GM23248 (cell line): Measurements from ENCODE around the gene THOC5. TPM values are rescaled to one million over a fixed set of nuclear protein-coding genes. Genes with fewer than 3 reads are reported as not detected.

Experiments
- DNase-seq: peaks from one replicate; pipeline ENCODE4 v3.0.0-alpha.2; 2015
- H2AFZ ChIP-seq: fragments of 200-600 bp; sonication (generic); 2 replicates; pipeline ENCODE4 v1.6.1; 2016; ENCODE audit warnings: antibody characterized with exemption
- H3F3A ChIP-seq: fragments of 200-600 bp; sonication (generic); 2 replicates; pipeline ENCODE4 v1.6.1; 2016; ENCODE audit warnings: mild to moderate bottlenecking, antibody characterized with exemption, mixed run types; ENCODE audit not compliant: insufficient read depth
- H3K27ac ChIP-seq: fragments of 200-600 bp; sonication (generic); 2 replicates; pipeline ENCODE4 v1.5.1; 2016; ENCODE audit warnings: mild to moderate bottlenecking
- H3K27me3 ChIP-seq: fragments of 200-600 bp; sonication (generic); replicated peaks from 2 replicates; pipeline ENCODE4 v1.6.1; 2016; ENCODE audit warnings: mild to moderate bottlenecking; ENCODE audit not compliant: insufficient read depth
- H3K36me3 ChIP-seq: fragments of 200-600 bp; sonication (generic); 2 replicates; pipeline ENCODE4 v1.6.1; 2016; ENCODE audit warnings: low read depth, mild to moderate bottlenecking
- H3K4me1 ChIP-seq: fragments of 200-600 bp; sonication (generic); 2 replicates; pipeline ENCODE4 v1.6.1; 2016; ENCODE audit warnings: mild to moderate bottlenecking; ENCODE audit not compliant: insufficient read depth
- H3K4me2 ChIP-seq: fragments of 200-600 bp; sonication (generic); one replicate; pipeline ENCODE4 v1.6.1; 2016; ENCODE audit warnings: mild to moderate bottlenecking; ENCODE audit not compliant: unreplicated experiment
- H3K4me3 ChIP-seq: fragments of 200-600 bp; sonication (generic); 2 replicates; pipeline ENCODE4 v1.5.1; 2016; ENCODE audit warnings: mild to moderate bottlenecking
- H3K79me2 ChIP-seq: fragments of 200-600 bp; sonication (generic); 2 replicates; pipeline ENCODE4 v1.6.1; 2016; ENCODE audit warnings: mild to moderate bottlenecking; ENCODE audit not compliant: insufficient read depth
- H3K9ac ChIP-seq: fragments of 200-600 bp; sonication (generic); 2 replicates; pipeline ENCODE4 v1.6.1; 2016; ENCODE audit warnings: mild to moderate bottlenecking
- H3K9me2 ChIP-seq: fragments of 200-600 bp; sonication (generic); 2 replicates; pipeline ENCODE4 v1.6.1; 2016; ENCODE audit warnings: mixed run types, mild to moderate bottlenecking, moderate library complexity; ENCODE audit not compliant: insufficient read depth
- H3K9me3 ChIP-seq: fragments of 200-600 bp; sonication (generic); one replicate; pipeline ENCODE4 v1.6.1; 2017; ENCODE audit warnings: low read depth
- H4K20me1 ChIP-seq: fragments of 200-600 bp; sonication (generic); 2 replicates; pipeline ENCODE4 v1.6.0; 2016; ENCODE audit not compliant: insufficient read depth
- EZH2 ChIP-seq: fragments of 200-600 bp; sonication (generic); IDR thresholded peaks from 2 replicates; pipeline ENCODE4 v1.6.1; 2018; ENCODE audit warnings: antibody characterized with exemption, mild to moderate bottlenecking; ENCODE audit not compliant: insufficient read depth, poor library complexity, severe bottlenecking
- EZH2phosphoT487 ChIP-seq: fragments of 200-600 bp; sonication (generic); IDR thresholded peaks from 2 replicates; pipeline ENCODE4 v1.6.1; 2018; ENCODE audit warnings: antibody characterized with exemption, moderate library complexity, mild to moderate bottlenecking, low read depth; ENCODE audit not compliant: insufficient read depth
- WGBS, 2 experiments: methylation state at CpG; one replicate each; pipeline ENCODE4 v1.1.6; 2015 to 2017; ENCODE audit warnings: low lambda C conversion rate in 2 of 2, low coverage in 1 of 2; ENCODE audit errors: missing lambda C conversion rate in 2 of 2; 5-methylcytosine and 5-hydroxymethylcytosine counted together
- in situ Hi-C: fragments of 300-500 bp; cut with MboI; formaldehyde crosslinking; loops from 2 replicates; pipeline ENCODE4 v1.15.0; 2020
- polyA plus RNA-seq: library from polyadenylated mRNA; unstranded; fragments of >200 nt; fragmentation: Nextera tagmentation; extraction: Ambion mirVana; gene quantifications from 2 replicates; pipeline ENCODE4 v1.2.1, GENCODE V29; 2016
- total RNA-seq: library from RNA; depleted of rRNA; stranded (reverse); fragments of >200 nt; shearing (Covaris generic); gene quantifications from 2 replicates; pipeline ENCODE4 v1.2.3, GENCODE V29; 2014

Gene THOC5
- total and polyA plus RNA-seq, 2 experiments from 2014 or later: 46.9 to 61.7 TPM

GRCh38 chr22:29509815-29510214 is 43.7 kb downstream of the THOC5 start:
- Histone ChIP-seq H3K27ac (no peak overlapping the region), H3K9me2 (no peaks in the 10 kb centered on the region), H3K36me3 (peaks cover 36% of the 10 kb centered on the region; the same call in 1 of the 2 replicates), H3K4me2 (no peak overlapping the region), H4K20me1 (no peaks in the 10 kb centered on the region), H3K9me3 (no peaks in the 10 kb centered on the region), H3K27me3 (no peaks in the 10 kb centered on the region), H3K4me3 (no peak overlapping the region), H3K4me1 (no peaks in the 10 kb centered on the region), H2AFZ (no peak overlapping the region), H3K79me2 (no peaks in the 10 kb centered on the region), H3F3A (no peaks in the 10 kb centered on the region), H3K9ac (no peak overlapping the region)
- TF ChIP-seq EZH2phosphoT487: no peak
- no peak for TF ChIP-seq EZH2
- WGBS, 2 experiments: 93 to 95% methylated on average over 1 of the region's 1 CpG
- in situ Hi-C loops: loop anchor here (10.0 kb wide), 1 partner anchor 115 kb away; no protein-coding TSS in a partner anchor
- no peak for DNase-seq

GRCh38 chr22:29509298-29509697 is 44.3 kb downstream of the THOC5 start:
- no peaks in the 10 kb centered on the region for H3K9me3 ChIP-seq
- no peaks in the 10 kb centered on the region for H3K27me3 ChIP-seq
- TF ChIP-seq EZH2 (no peak), EZH2phosphoT487 (no peak)
- no peak overlapping the region for H3K4me3 ChIP-seq
- no peak overlapping the region for H3K27ac ChIP-seq
- peaks cover 36% of the 10 kb centered on the region; the same call in 1 of the 2 replicates for H3K36me3 ChIP-seq
- in situ Hi-C loops: no loop called here
- H3K79me2 ChIP-seq: no peaks in the 10 kb centered on the region
- H4K20me1 ChIP-seq: no peaks in the 10 kb centered on the region
- H3F3A ChIP-seq: no peaks in the 10 kb centered on the region
- DNase-seq: no peak
- no peaks in the 10 kb centered on the region for H3K9me2 ChIP-seq
- no peak overlapping the region for H2AFZ ChIP-seq
- H3K4me1 ChIP-seq: no peaks in the 10 kb centered on the region
- no peak overlapping the region for H3K4me2 ChIP-seq
- no peak overlapping the region for H3K9ac ChIP-seq

GRCh38 chr22:29503811-29504372 is 49.7 kb downstream of the THOC5 start:
- Histone ChIP-seq H3F3A (no peaks in the 10 kb centered on the region), H3K36me3 (peaks cover 21% of the 10 kb centered on the region; the same call in 1 of the 2 replicates), H3K4me1 (no peaks in the 10 kb centered on the region; the same call in 1 of the 2 replicates), H3K9me3 (no peaks in the 10 kb centered on the region), H2AFZ (no peak overlapping the region), H3K9me2 (no peaks in the 10 kb centered on the region), H3K9ac (no peak overlapping the region), H3K4me2 (no peak overlapping the region), H3K79me2 (no peaks in the 10 kb centered on the region), H3K27ac (peak overlapping the region; percentile 1; the same call in 1 of the 2 replicates), H3K27me3 (no peaks in the 10 kb centered on the region), H3K4me3 (no peak overlapping the region), H4K20me1 (no peaks in the 10 kb centered on the region)
- peak; percentile 82 for DNase-seq
- whole genome bisulfite sequencing, 2 experiments: 56 to 62% methylated on average over 7 of the region's 7 CpGs
- in situ Hi-C loops: no loop called here
- no peak for TF ChIP-seq EZH2
- TF ChIP-seq EZH2phosphoT487: no peak

- no peak for DNase-seq
- no peaks in the 10 kb centered on the region for H3K9me3 ChIP-seq
- H4K20me1 ChIP-seq: no peaks in the 10 kb centered on the region
- H3K36me3 ChIP-seq: no peaks in the 10 kb centered on the region; the same call in 1 of the 2 replicates
- H3K4me2 ChIP-seq: no peak overlapping the region
- no peaks in the 10 kb centered on the region for H3K27me3 ChIP-seq
- no peak overlapping the region for H3K4me3 ChIP-seq
- in situ Hi-C loops: no loop called here
- 98% methylated on average over 8 of the region's 8 CpGs for WGBS, 2 experiments
- H3K9me2 ChIP-seq: no peaks in the 10 kb centered on the region
- no peak for TF ChIP-seq EZH2phosphoT487
- no peak for TF ChIP-seq EZH2
- H3K79me2 ChIP-seq: no peaks in the 10 kb centered on the region
- no peak overlapping the region for H2AFZ ChIP-seq
- H3F3A ChIP-seq: no peaks in the 10 kb centered on the region
- no peak overlapping the region for H3K9ac ChIP-seq
- H3K4me1 ChIP-seq: no peaks in the 10 kb centered on the region; the same call in 1 of the 2 replicates
- no peak overlapping the region for H3K27ac ChIP-seq
Observed at GRCh38 chr22:29499852-29500251, 53.7 kb downstream of the THOC5 start.

- no peaks in the 10 kb centered on the region for H3K4me1 ChIP-seq
- no peaks in the 10 kb centered on the region for H3K36me3 ChIP-seq
- no peak overlapping the region for H2AFZ ChIP-seq
- no peak overlapping the region for H3K9ac ChIP-seq
- no peaks in the 10 kb centered on the region for H3K9me3 ChIP-seq
- H3K4me2 ChIP-seq: no peak overlapping the region
- no peak overlapping the region for H3K4me3 ChIP-seq
- H4K20me1 ChIP-seq: no peaks in the 10 kb centered on the region
- in situ Hi-C loops: no loop called here
- H3K79me2 ChIP-seq: no peaks in the 10 kb centered on the region
- TF ChIP-seq EZH2: no peak
- TF ChIP-seq EZH2phosphoT487: no peak
- no peaks in the 10 kb centered on the region for H3K9me2 ChIP-seq
- H3F3A ChIP-seq: no peaks in the 10 kb centered on the region
- H3K27ac ChIP-seq: no peak overlapping the region
- 93 to 94% methylated on average over 1 of the region's 1 CpG for WGBS, 2 experiments
- no peak for DNase-seq
- H3K27me3 ChIP-seq: no peaks in the 10 kb centered on the region
Observed at GRCh38 chr22:29493636-29494035, 59.9 kb downstream of the THOC5 start.
